ENCODE data around the gene SORBS1. TPM values are rescaled to one million over a fixed set of nuclear protein-coding genes. Genes with fewer than 3 reads are reported as not detected.

SORBS1 gene
- total and polyA plus RNA-seq, 4 donors, result 33.2 to 71.3 (median 44.1) TPM

GRCh38 chr10:95303535-95303934 lies 257.6 kb downstream of the SORBS1 start:
- TF ChIP-seq YY1 (IDR thresholded peaks at IDR 0.05) (no peak), ATF3 (IDR thresholded peaks at IDR 0.05) (no peak), FOXA2 (IDR thresholded peaks at IDR 0.05) (no peak), TAF1 (conservative IDR thresholded peaks at IDR 0.05) (no peak), JUND (IDR thresholded peaks at IDR 0.05) (no peak), GABPA (IDR thresholded peaks at IDR 0.05 in 1 of 2, conservative IDR thresholded peaks at IDR 0.05 in 1 of 2) (no peak), SP1 (IDR thresholded peaks at IDR 0.05) (no peak)
- TF ChIP-seq, protein P1, sequence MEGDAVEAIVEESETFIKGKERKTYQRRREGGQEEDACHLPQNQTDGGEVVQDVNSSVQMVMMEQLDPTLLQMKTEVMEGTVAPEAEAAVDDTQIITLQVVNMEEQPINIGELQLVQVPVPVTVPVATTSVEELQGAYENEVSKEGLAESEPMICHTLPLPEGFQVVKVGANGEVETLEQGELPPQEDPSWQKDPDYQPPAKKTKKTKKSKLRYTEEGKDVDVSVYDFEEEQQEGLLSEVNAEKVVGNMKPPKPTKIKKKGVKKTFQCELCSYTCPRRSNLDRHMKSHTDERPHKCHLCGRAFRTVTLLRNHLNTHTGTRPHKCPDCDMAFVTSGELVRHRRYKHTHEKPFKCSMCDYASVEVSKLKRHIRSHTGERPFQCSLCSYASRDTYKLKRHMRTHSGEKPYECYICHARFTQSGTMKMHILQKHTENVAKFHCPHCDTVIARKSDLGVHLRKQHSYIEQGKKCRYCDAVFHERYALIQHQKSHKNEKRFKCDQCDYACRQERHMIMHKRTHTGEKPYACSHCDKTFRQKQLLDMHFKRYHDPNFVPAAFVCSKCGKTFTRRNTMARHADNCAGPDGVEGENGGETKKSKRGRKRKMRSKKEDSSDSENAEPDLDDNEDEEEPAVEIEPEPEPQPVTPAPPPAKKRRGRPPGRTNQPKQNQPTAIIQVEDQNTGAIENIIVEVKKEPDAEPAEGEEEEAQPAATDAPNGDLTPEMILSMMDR (IDR thresholded peaks at IDR 0.05; ENCODE audit: low read depth, low read length, missing input control), result no peak

DNA sequence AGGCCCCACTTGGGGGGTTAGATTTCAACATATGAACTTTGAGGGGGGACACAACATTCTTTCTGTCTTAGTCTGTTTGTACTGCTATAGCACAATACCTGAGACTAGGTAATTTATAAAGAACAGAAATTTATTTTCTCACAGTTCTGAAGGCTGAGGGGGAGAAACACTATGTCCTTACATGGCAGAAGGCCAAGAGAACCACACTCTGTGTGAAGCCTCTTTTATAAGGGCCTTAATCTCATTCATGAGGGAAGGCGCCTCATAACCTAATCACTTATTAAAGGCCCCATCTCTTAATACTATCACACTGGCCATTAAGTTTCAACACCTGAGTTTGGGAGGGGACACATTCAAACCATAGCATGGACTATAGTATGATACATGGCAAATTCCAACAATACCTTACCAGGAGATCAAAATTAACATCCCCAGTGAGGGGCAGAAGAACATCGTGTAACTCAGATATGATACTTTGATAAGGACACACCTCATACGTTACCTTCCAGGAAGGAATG lies 261.1 kb downstream of the SORBS1 start:
- Histone ChIP-seq H3K4me3 (ENCODE audit: low read depth in 1 of 3, low read length in 3 of 3) (no peak overlapping the region), H3K27ac (ENCODE audit: low read depth in 1 of 2, low read length in 2 of 2) (no peak overlapping the region), H3K36me3 (ENCODE audit: control insufficient read depth in 4 of 4, insufficient read depth in 3 of 4, low read depth in 1 of 4, low read length in 3 of 4) (no peaks in the 10 kb centered on the region), H3K4me1 (ENCODE audit: control insufficient read depth in 4 of 4, insufficient read depth in 4 of 4, low read length in 3 of 4) (peaks cover 0 to 4% (median 3%) of the 10 kb centered on the region in 4 donors), H3K27me3 (ENCODE audit: control insufficient read depth in 4 of 4, insufficient read depth in 4 of 4, low read length in 3 of 4) (no peaks in the 10 kb centered on the region), H3K9me3 (ENCODE audit: control insufficient read depth in 4 of 4, low read length in 3 of 4) (no peaks in the 10 kb centered on the region), H3K9ac (ENCODE audit: low read depth in 1 of 2, low read length in 2 of 2) (no peak overlapping the region)
- 94% methylated on average over 3 of the region's 3 CpGs for WGBS
- no peak for DNase-seq (ENCODE audit: low spot score)
- TF ChIP-seq, protein P2, sequence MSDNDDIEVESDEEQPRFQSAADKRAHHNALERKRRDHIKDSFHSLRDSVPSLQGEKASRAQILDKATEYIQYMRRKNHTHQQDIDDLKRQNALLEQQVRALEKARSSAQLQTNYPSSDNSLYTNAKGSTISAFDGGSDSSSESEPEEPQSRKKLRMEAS (IDR thresholded peaks at IDR 0.05), result no peak
- TF ChIP-seq RXRA (IDR thresholded peaks at IDR 0.05) (no peak), SP1 (IDR thresholded peaks at IDR 0.05) (no peak), HNF4G (IDR thresholded peaks at IDR 0.05) (no peak), ATF3 (IDR thresholded peaks at IDR 0.05) (no peak), TAF1 (conservative IDR thresholded peaks at IDR 0.05) (no peak), NR2F2 (IDR thresholded peaks at IDR 0.05) (no peak), REST (IDR thresholded peaks at IDR 0.05) (no peak), YY1 (IDR thresholded peaks at IDR 0.05) (no peak)
- TF ChIP-seq, protein P1 (IDR thresholded peaks at IDR 0.05; ENCODE audit: low read depth, low read length, missing input control), result no peak
- TF ChIP-seq, protein P3, sequence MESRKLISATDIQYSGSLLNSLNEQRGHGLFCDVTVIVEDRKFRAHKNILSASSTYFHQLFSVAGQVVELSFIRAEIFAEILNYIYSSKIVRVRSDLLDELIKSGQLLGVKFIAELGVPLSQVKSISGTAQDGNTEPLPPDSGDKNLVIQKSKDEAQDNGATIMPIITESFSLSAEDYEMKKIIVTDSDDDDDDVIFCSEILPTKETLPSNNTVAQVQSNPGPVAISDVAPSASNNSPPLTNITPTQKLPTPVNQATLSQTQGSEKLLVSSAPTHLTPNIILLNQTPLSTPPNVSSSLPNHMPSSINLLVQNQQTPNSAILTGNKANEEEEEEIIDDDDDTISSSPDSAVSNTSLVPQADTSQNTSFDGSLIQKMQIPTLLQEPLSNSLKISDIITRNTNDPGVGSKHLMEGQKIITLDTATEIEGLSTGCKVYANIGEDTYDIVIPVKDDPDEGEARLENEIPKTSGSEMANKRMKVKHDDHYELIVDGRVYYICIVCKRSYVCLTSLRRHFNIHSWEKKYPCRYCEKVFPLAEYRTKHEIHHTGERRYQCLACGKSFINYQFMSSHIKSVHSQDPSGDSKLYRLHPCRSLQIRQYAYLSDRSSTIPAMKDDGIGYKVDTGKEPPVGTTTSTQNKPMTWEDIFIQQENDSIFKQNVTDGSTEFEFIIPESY (IDR thresholded peaks at IDR 0.05), result no peak

More at GRCh38 chr10:95303535-95303934, 257.6 kb downstream of the SORBS1 start:
- DNase-seq (ENCODE audit: low spot score), result no peak
- Histone ChIP-seq H3K9ac (ENCODE audit: low read depth in 1 of 2, low read length in 2 of 2) (no peak overlapping the region), H3K4me3 (ENCODE audit: low read depth in 1 of 3, low read length in 3 of 3) (no peak overlapping the region), H3K36me3 (ENCODE audit: control insufficient read depth in 4 of 4, insufficient read depth in 3 of 4, low read depth in 1 of 4, low read length in 3 of 4) (no peaks in the 10 kb centered on the region), H3K4me1 (ENCODE audit: control insufficient read depth in 4 of 4, insufficient read depth in 4 of 4, low read length in 3 of 4) (no peaks in the 10 kb centered on the region), H3K27ac (ENCODE audit: low read depth in 1 of 2, low read length in 2 of 2) (no peak overlapping the region), H3K9me3 (ENCODE audit: control insufficient read depth in 4 of 4, low read length in 3 of 4) (no peaks in the 10 kb centered on the region), H3K27me3 (ENCODE audit: control insufficient read depth in 4 of 4, insufficient read depth in 4 of 4, low read length in 3 of 4) (no peaks in the 10 kb centered on the region)
- WGBS, result 91% methylated on average over 8 of the region's 8 CpGs

Measured in liver (tissue), 9 donors.